GM12875 (cell line): ENCODE measurements around the gene CLP1.

Experiments
- H3K4me3 ChIP-seq: one replicate; pipeline ENCODE4 v1.5.1; 2011; ENCODE audit warnings: low read depth, low read length, control low read depth
- TF ChIP-seq, protein P1 (sequence below): IDR thresholded peaks from 2 replicates; pipeline ENCODE4 v1.5.1; 2011; ENCODE audit warnings: low read depth, mild to moderate bottlenecking, control low read depth, inconsistent platforms, low read length, moderate library complexity, borderline replicate concordance; ENCODE audit not compliant: insufficient read depth

The CLP1 gene

DNA sequence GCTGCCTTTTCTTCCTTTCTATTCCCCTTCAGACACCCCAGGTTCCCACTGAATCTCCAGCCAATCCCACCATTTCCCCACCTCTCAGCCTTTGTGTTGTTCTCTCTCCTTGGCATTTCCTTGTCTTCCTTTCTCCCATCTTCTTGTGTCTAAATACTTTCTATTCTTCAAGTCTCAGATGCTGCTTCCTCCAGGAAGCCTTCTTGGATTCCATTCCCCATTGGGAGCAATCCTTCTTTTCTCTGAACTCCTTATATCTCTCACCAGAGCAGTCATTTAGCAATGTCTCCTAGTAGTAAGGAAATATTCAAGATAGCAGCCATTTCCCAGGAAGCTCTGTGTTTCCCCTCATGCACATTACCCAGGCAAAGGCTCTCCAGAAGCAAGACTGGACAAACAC, 23.3 kb upstream of the CLP1 start:
- H3K4me3 ChIP-seq: no peak overlapping the region
- TF ChIP-seq, protein P1, sequence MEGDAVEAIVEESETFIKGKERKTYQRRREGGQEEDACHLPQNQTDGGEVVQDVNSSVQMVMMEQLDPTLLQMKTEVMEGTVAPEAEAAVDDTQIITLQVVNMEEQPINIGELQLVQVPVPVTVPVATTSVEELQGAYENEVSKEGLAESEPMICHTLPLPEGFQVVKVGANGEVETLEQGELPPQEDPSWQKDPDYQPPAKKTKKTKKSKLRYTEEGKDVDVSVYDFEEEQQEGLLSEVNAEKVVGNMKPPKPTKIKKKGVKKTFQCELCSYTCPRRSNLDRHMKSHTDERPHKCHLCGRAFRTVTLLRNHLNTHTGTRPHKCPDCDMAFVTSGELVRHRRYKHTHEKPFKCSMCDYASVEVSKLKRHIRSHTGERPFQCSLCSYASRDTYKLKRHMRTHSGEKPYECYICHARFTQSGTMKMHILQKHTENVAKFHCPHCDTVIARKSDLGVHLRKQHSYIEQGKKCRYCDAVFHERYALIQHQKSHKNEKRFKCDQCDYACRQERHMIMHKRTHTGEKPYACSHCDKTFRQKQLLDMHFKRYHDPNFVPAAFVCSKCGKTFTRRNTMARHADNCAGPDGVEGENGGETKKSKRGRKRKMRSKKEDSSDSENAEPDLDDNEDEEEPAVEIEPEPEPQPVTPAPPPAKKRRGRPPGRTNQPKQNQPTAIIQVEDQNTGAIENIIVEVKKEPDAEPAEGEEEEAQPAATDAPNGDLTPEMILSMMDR: no peak

DNA sequence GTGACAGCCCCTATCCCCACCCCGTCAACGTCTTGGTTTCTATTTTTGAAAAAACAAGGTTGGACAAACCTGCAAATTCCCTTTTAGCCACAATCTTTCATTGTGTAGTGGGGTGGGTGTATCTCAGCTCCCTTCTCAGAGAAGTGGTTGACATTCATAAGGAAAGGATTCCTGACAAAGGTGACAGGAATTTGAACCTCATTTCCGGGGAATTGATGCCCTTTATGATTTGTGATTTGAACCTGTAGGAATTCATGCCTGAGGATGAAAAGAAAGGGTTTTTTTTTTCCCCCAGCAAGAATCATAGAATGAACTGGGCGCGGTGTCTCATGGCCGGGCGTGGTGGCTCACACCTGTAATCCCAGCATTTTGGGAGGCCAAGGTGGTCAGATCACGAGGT, 22.3 kb upstream of the CLP1 start:
- H3K4me3 ChIP-seq: no peak overlapping the region
- TF ChIP-seq, protein P1: no peak

DNA sequence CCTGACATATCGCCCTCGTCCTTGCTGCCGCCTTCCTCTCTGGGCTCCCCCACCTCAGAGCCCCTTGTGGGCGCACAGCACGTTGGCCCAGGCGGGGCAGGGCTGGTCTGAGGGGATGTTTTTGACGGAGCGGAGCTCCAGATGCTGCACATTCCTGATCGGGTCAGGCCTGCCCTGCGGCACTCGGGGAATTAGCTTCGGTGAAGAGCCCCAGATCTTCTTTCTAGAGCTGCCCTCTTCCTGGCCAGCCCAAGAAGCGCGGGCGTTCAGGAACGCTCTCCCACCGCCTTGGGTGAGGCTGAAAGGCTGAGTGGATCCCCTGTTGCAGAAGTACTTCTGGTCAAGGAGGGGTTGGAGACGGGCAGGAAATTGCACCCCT, 19.9 kb upstream of the CLP1 start:
- TF ChIP-seq, protein P1: no peak
- H3K4me3 ChIP-seq: peak overlapping the region; percentile 73

DNA sequence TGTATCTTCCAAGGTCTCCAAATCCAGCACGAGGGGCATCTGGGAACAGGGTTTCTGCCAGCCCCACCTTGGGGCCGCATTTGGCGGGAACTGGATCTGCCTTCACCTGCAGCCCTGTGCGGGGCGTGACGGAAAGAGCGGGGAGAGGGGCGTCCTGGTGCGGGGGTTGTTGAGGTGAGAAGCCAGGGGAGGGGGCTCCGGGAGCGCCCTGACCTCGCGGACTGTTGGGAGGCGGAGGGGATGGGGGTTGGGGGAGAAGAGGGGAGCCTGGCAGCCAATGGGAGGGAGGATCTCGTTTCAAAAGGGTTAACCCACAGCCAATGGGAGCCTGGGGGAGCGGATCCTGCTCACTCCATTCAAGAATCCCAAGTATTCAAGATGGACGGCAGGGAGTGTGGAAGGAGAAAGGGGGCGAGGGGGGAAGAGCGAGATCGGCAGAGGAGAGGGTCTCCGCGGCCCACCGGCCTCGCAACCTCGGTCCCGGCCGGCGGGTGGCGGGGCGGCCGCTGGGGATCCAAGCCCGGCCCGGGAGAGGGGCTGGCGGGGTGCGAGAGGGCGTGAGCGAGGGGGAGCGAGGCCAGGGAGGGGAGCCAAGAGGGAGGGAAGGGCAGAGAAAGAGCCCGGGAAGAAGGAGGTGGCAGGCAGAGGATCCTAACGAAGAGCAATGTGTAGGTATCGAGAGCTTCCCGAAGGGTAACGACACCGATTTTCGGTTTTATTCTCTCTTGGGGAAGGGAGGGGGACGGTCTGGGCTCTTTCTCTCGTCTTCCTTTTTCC, 19.4 kb upstream of the CLP1 start:
- peak overlapping the region; percentile 73 for H3K4me3 ChIP-seq

DNA sequence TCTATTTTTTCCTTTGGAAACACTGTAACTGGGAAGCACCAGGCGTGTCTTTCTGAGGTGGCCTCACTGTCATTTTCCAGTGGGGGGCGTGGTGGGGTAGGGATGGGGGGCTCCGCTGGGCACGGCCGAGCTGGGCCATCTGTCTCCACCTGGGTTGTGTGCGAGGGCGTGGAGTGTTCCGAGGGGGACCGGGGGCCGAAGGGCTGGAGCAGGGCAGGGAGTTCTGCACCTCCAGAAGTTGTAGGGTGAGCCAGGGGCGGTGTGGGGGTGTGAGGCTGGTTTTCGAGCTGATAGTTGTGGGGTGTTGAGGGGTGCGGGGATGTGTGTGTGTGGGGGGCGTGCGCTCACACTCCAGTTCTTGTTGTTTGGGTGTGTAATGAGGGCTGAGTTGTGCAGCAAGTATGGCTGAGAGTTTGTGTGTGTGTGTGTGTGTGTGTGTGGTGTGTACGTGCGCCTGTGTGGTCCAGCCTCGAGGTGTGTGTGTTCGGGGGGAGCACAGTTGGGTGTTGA, 18.7 kb upstream of the CLP1 start:
- TF ChIP-seq, protein P1: no peak
- H3K4me3 ChIP-seq: peak overlapping the region; percentile 73

More for the DNA sequence above, 19.4 kb upstream of the CLP1 start:
- TF ChIP-seq, protein P1: no peak

DNA sequence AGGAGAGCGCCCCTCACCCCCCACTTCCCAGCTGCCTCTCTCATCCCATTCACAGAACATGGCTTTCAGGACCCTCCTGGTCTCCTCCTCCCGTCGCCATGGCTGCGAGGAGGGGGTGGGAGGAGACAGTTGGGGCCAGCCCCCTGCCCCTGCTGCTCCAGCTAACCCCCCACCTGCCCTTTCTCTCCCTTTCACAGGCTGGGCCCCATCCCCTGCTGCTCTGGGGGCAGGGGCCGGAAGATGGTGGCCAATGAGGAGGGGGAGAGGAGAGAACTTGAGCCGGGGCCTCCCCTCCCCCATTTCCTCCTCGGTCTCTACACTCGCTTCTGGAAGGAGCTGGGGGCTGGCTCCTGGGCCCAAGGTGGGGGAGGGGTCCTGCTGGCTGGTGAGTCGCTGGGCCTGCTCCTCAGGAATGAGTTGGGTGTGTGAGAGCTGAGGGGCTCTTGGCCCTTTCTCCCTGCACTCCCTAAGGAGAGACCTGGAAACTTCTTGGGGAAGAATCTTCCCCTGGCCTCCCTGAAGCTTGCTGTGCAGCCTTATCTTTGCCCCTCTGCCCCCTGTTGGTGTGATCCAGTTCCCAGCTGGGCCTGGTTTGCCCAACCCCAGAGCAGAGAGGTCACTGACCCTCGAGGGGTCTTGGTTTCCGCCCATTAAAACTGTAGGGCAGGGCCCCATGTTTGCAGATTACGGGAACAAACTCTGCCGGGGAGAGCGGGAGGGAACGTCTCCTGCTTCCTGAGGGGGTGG, 18.1 kb upstream of the CLP1 start:
- peak overlapping the region; percentile 73 for H3K4me3 ChIP-seq
- TF ChIP-seq, protein P1: no peak
